Measurements from ENCODE around the gene ZNF891.

The ZNF891 gene

GRCh38 chr12:133058203-133059113 is 71.6 kb downstream of the ZNF891 start:
- no peak for DNase-seq

GRCh38 chr12:133057446-133057845 is 72.6 kb downstream of the ZNF891 start:
- DNase-seq = no peak
